Activated CD8-positive, alpha-beta memory T cell treated with anti-CD3 and anti-CD28 coated beads, Interleukin-2, amount 50 U/mL, for 48 hours (primary cell): Measurements from ENCODE around the gene TMPRSS7.

Source experiments
- DNase-seq: peaks from one replicate; pipeline ENCODE4 v3.0.0-alpha.2; 2020

Gene TMPRSS7

DNA sequence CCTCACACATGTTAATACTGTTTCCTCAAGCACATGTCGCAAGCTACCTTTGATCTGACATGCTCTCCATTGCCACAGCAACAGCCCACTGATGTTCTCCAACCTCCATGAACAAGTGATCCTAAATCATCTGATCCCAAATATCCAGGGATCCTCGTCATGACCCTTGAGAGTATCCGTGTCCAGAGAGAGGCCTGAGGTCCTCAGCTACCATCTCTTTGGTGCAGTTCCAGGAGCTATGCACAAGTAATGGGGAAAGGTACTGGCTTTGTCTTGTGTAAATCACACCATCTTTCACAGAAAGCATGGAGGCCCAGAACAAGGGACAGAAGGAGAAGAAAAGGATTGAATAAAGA, 96.1 kb downstream of the TMPRSS7 start:
- DNase-seq = no peak
